Measurements from ENCODE around the gene SMPD3.

Gene SMPD3

GRCh38 chr16:68411086-68411485 lies 37.2 kb downstream of the SMPD3 start:
- peaks cover 27% of the 10 kb centered on the region for H3K27me3 Mint-ChIP-seq (ENCODE audit: low read depth)
- no peak overlapping the region for H3K27ac Mint-ChIP-seq
- no peaks in the 10 kb centered on the region for H3K36me3 Mint-ChIP-seq (ENCODE audit: low read depth)
- no peak overlapping the region for H3K4me3 Mint-ChIP-seq
- peaks cover 10% of the 10 kb centered on the region for H3K4me1 Mint-ChIP-seq (ENCODE audit: low read depth)
- H3K9me3 Mint-ChIP-seq, result no peaks in the 10 kb centered on the region

- no peak overlapping the region for H3K4me3 Mint-ChIP-seq
- H3K27me3 Mint-ChIP-seq (ENCODE audit: low read depth), result peaks cover 27% of the 10 kb centered on the region
- H3K27ac Mint-ChIP-seq, result no peak overlapping the region
- peaks cover 10% of the 10 kb centered on the region for H3K4me1 Mint-ChIP-seq (ENCODE audit: low read depth)
- no peaks in the 10 kb centered on the region for H3K36me3 Mint-ChIP-seq (ENCODE audit: low read depth)
- no peaks in the 10 kb centered on the region for H3K9me3 Mint-ChIP-seq
These were observed 39.3 kb downstream of the SMPD3 start for GRCh38 chr16:68408967-68409366.

- no peaks in the 10 kb centered on the region for H3K36me3 Mint-ChIP-seq (ENCODE audit: low read depth)
- H3K9me3 Mint-ChIP-seq, result no peaks in the 10 kb centered on the region
- no peak overlapping the region for H3K27ac Mint-ChIP-seq
- H3K27me3 Mint-ChIP-seq (ENCODE audit: low read depth), result peaks cover 22% of the 10 kb centered on the region
- no peak overlapping the region for H3K4me3 Mint-ChIP-seq
- peaks cover 10% of the 10 kb centered on the region for H3K4me1 Mint-ChIP-seq (ENCODE audit: low read depth)
These were observed 39.9 kb downstream of the SMPD3 start for GRCh38 chr16:68408428-68408827.

DNA sequence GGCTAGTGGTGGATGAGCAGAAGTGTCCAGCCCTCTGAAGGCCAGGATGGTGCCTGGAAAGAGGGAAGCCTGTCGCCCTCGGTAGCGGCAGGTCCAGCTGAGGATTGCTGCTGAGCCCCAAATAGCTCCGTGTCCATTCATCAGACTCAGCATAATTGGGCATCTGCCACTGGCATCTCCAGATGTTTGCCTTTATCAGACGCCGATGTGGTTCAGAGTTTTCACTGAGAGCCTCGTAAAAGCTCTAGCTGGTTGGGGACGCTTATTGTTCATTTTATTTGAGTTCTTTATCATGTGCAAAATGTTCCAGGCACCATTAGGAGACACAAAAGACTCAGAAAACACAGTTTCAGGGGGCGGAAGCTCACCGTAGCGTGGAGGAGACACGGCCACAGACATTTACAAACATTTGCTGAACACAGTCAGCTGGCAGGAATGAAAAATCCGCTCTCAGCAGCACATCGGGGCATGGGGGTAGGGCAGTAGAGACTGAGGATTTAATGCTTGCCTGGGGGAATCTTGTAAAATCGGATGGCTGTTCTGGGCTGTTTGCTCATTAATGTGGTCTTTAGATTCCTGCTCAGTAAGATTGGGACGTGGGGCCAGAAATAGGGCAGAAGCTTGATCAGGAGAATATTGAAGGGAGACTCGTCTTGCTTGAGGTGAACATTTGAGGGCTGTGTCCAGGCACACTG lies 41.7 kb downstream of the SMPD3 start:
- H3K9me3 Mint-ChIP-seq, result no peaks in the 10 kb centered on the region
- no peak overlapping the region for H3K27ac Mint-ChIP-seq
- H3K27me3 Mint-ChIP-seq (ENCODE audit: low read depth), result peaks cover 29% of the 10 kb centered on the region
- H3K36me3 Mint-ChIP-seq (ENCODE audit: low read depth), result no peaks in the 10 kb centered on the region
- H3K4me1 Mint-ChIP-seq (ENCODE audit: low read depth), result peaks cover 6% of the 10 kb centered on the region
- no peak overlapping the region for H3K4me3 Mint-ChIP-seq

GRCh38 chr16:68404736-68405345 lies 43.5 kb downstream of the SMPD3 start:
- H3K27ac Mint-ChIP-seq, result no peak overlapping the region
- H3K4me3 Mint-ChIP-seq, result no peak overlapping the region
- peaks cover 29% of the 10 kb centered on the region for H3K27me3 Mint-ChIP-seq (ENCODE audit: low read depth)
- no peaks in the 10 kb centered on the region for H3K36me3 Mint-ChIP-seq (ENCODE audit: low read depth)
- H3K4me1 Mint-ChIP-seq (ENCODE audit: low read depth), result peaks cover 6% of the 10 kb centered on the region
- H3K9me3 Mint-ChIP-seq, result no peaks in the 10 kb centered on the region

DNA sequence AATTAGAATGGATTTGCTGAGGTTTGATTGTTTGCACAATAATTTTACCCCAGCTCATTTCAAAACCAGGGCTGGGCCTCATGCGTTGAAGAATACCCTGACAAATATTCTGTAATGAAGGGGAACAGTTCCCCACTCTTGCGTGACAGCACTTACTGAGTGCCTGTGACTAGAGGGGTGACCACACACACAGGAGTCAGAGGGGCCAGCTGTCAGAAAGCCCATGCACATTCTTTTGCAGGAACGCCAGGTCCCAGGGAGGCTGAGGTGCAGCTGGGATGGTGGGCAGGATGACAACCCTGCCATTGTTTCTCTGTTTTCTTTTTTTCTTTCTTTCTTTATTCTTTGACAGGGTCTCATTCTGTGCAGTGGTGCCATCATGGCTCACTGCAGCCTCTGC lies 44.6 kb downstream of the SMPD3 start:
- Mint-ChIP-seq H3K4me3 (no peak overlapping the region), H3K27me3 (ENCODE audit: low read depth) (peaks cover 25% of the 10 kb centered on the region), H3K36me3 (ENCODE audit: low read depth) (no peaks in the 10 kb centered on the region), H3K4me1 (ENCODE audit: low read depth) (peaks cover 6% of the 10 kb centered on the region), H3K27ac (no peak overlapping the region), H3K9me3 (no peaks in the 10 kb centered on the region)

DNA sequence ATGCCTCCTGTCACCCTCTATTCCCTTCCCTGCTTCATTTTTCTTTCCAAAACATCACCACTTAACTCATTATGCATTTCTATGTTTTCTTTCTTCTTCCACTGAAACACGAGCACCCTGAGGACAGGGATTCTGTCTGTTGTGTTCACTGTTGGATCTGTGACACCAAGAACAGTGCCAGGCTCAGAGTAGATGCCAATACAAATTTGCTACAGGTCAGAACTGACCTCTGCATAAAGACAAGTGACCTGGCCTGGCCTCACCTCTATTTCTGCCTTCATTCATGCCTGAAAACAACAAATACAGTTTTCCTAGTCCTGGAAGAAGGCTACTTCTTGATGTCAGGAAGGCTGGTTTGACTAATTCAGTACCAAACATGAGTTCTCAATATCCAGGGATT lies 45.1 kb downstream of the SMPD3 start:
- Mint-ChIP-seq H3K4me1 (ENCODE audit: low read depth) (peaks cover 6% of the 10 kb centered on the region), H3K9me3 (no peaks in the 10 kb centered on the region), H3K4me3 (no peak overlapping the region), H3K27me3 (ENCODE audit: low read depth) (peaks cover 20% of the 10 kb centered on the region), H3K27ac (no peak overlapping the region), H3K36me3 (ENCODE audit: low read depth) (no peaks in the 10 kb centered on the region)

DNA sequence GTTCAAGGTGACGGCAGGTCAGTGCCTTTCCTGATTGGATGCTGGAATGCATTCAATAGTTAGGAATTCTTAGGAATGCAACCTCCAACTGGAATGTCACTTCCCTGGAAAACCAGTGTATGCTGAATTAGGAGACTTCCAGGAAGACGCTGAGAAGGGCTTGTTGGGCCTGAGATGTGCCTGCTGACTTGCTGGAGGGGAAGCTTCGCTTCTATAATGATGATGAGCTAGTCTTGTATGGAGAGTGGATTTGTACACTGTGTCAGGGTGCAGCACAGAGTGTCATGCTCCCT lies 45.6 kb downstream of the SMPD3 start:
- Mint-ChIP-seq H3K27me3 (ENCODE audit: low read depth) (peaks cover 19% of the 10 kb centered on the region), H3K36me3 (ENCODE audit: low read depth) (no peaks in the 10 kb centered on the region), H3K27ac (no peak overlapping the region), H3K4me1 (ENCODE audit: low read depth) (peaks cover 6% of the 10 kb centered on the region), H3K9me3 (no peaks in the 10 kb centered on the region), H3K4me3 (no peak overlapping the region)

- Mint-ChIP-seq H3K27ac (no peak overlapping the region), H3K27me3 (ENCODE audit: low read depth) (peaks cover 24% of the 10 kb centered on the region), H3K9me3 (no peaks in the 10 kb centered on the region), H3K4me1 (ENCODE audit: low read depth) (peaks cover 6% of the 10 kb centered on the region), H3K36me3 (ENCODE audit: low read depth) (no peaks in the 10 kb centered on the region), H3K4me3 (no peak overlapping the region)
These were observed 46.2 kb downstream of the SMPD3 start for GRCh38 chr16:68401871-68402747.

DNA sequence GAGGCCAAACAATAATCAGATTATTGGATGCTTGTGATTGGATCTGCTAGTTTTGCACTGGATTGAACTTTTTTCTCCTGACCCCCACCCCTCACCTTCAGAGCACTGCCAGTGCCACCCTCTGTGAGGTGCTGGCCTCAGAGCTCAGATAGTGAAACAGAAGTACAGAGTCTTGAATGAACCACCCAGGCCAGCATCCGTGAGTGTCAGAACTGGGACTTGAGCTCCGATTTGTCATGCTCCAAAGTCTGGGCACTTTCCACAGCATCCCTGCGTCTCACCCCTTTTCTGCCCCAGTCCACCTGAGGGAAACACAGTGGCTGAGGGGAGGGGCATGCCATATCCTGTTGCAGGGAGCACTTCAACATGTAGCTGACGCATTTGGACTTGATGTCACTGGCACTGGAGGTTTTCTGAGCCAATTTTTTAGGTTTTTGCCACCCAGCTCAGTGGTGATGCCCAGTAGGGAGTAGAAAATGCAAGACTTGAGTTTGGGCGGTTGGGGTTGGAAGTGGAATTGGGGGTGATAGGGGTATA lies 47.3 kb downstream of the SMPD3 start:
- Mint-ChIP-seq H3K36me3 (ENCODE audit: low read depth) (no peaks in the 10 kb centered on the region), H3K27me3 (ENCODE audit: low read depth) (peaks cover 18% of the 10 kb centered on the region), H3K27ac (no peak overlapping the region), H3K9me3 (no peaks in the 10 kb centered on the region), H3K4me3 (no peak overlapping the region), H3K4me1 (ENCODE audit: low read depth) (peaks cover 10% of the 10 kb centered on the region)

DNA sequence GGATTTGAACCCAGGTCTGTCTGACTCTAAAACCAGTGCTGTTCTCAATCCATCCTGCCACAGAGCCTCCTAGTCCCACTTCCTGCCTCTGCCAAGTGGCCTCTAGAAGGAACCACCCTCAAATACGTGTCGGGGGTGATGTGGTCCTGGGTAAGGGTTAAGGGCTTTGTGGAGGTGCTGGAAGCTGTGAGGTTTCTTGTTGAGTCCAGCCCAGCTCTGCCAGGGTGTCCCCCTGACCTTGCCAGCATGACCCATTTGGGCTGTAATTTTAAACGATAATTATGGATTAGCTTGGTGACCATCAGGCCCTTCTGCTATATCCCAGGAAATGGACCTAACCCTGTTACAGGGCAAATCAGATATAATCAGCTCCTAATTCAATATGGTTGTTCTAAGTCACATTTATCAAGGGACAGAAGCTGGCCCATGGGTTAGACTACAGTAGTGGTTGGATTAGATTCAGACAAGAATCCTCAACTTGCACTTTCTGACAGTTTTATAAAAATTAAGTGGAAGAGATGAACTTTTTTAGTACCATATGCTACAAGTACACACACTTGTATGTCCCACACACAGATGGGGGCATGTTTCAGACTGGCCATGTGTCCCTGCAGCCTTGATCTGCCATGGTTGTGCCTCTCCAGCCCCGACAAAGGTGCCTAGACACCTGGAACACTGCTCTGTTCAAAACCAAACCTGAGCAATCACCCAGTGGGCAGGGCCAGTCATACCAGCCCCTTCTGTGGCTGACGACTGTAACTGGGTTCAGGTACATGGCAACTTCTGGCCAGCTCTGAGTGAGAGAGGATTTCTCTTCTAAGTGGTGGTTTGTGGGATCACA lies 48.0 kb downstream of the SMPD3 start:
- H3K4me3 Mint-ChIP-seq, result no peak overlapping the region
- H3K4me1 Mint-ChIP-seq (ENCODE audit: low read depth), result peaks cover 10% of the 10 kb centered on the region
- no peaks in the 10 kb centered on the region for H3K36me3 Mint-ChIP-seq (ENCODE audit: low read depth)
- H3K9me3 Mint-ChIP-seq, result no peaks in the 10 kb centered on the region
- no peak overlapping the region for H3K27ac Mint-ChIP-seq
- peaks cover 18% of the 10 kb centered on the region for H3K27me3 Mint-ChIP-seq (ENCODE audit: low read depth)

- H3K36me3 Mint-ChIP-seq (ENCODE audit: low read depth), result no peaks in the 10 kb centered on the region
- peaks cover 18% of the 10 kb centered on the region for H3K27me3 Mint-ChIP-seq (ENCODE audit: low read depth)
- no peaks in the 10 kb centered on the region for H3K9me3 Mint-ChIP-seq
- no peak overlapping the region for H3K4me3 Mint-ChIP-seq
- no peak overlapping the region for H3K27ac Mint-ChIP-seq
- peaks cover 10% of the 10 kb centered on the region for H3K4me1 Mint-ChIP-seq (ENCODE audit: low read depth)
These were observed 48.9 kb downstream of the SMPD3 start for GRCh38 chr16:68399456-68399855.

- Mint-ChIP-seq H3K4me1 (ENCODE audit: low read depth) (peaks cover 10% of the 10 kb centered on the region), H3K4me3 (no peak overlapping the region), H3K27me3 (ENCODE audit: low read depth) (peaks cover 29% of the 10 kb centered on the region), H3K27ac (no peak overlapping the region), H3K9me3 (no peaks in the 10 kb centered on the region), H3K36me3 (ENCODE audit: low read depth) (no peaks in the 10 kb centered on the region)
These were observed 50.6 kb downstream of the SMPD3 start for GRCh38 chr16:68397710-68398201.

DNA sequence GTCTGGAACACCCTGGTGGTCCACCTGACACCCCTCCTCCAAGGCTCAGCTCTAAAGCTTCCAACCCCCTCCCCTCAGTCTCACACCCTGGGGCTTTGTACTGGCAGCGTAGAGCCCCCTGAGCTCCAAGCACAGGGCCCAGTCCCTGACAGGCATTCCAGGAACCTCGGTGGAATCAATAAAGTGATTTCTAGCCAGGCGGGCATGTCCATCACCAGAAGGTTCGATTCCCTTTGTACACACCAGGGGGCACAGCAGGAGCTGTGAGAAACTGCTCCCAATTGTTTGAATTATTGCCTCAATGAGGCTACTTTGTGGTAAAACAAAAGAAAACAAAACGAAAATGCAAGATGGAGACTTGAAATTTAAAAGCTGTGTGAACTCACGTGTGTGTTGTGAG lies 51.8 kb downstream of the SMPD3 start:
- no peak overlapping the region for H3K27ac Mint-ChIP-seq
- H3K9me3 Mint-ChIP-seq, result no peaks in the 10 kb centered on the region
- no peaks in the 10 kb centered on the region for H3K36me3 Mint-ChIP-seq (ENCODE audit: low read depth)
- no peak overlapping the region for H3K4me3 Mint-ChIP-seq
- H3K27me3 Mint-ChIP-seq (ENCODE audit: low read depth), result peaks cover 23% of the 10 kb centered on the region
- H3K4me1 Mint-ChIP-seq (ENCODE audit: low read depth), result peaks cover 10% of the 10 kb centered on the region

All from T-helper 1 cell treated with Interleukin-12 subunit alpha and Interleukin-12 subunit beta and Interleukin-4 antibody, amounts not matched to agents 30 μg/mL and 1 μg/mL, for 36 hours (primary cell).